IMR-90 (cell line): ENCODE data around the gene ZNF541. TPM values are rescaled to one million over a fixed set of nuclear protein-coding genes. Genes with fewer than 3 reads are reported as not detected.

Experiments used
- ATAC-seq: fragments of 200-7000 bp; cut with Tn5 transposase; 2 replicates; pipeline ENCODE4 v1.9.1; 2020; ENCODE audit warnings: low read depth, mild to moderate bottlenecking, moderate library complexity
- BruUV-seq: library from RNA; stranded (reverse); fragments of 400-500 nt; replicated peaks from 2 replicates; lab custom pipeline; 2021; lab: Mats Ljungman, UMichigan
- CTCF ChIA-PET: fragments of 300-600 bp; formaldehyde crosslinking; extraction: SDS; loops from one replicate; lab custom pipeline; 2021; ENCODE audit warnings: antibody characterized with exemption; lab: Yijun Ruan, JAX
- POLR2A ChIA-PET: fragments of 300-600 bp; sonication (Branson Sonifier 250); formaldehyde crosslinking; loops from one replicate; lab custom pipeline; 2022; ENCODE audit warnings: antibody characterized with exemption; ENCODE audit not compliant: unreplicated experiment; lab: Charles Lee
- DNase-seq: peaks from one replicate; pipeline ENCODE4 v3.0.0; 2013
- H2AFZ ChIP-seq: replicated peaks from 2 replicates; pipeline ENCODE3; 2013; ENCODE audit warnings: low read length, mild to moderate bottlenecking; ENCODE audit not compliant: poor library complexity
- H2AK5ac ChIP-seq: 2 replicates; pipeline ENCODE4 v1.6.1; 2013; ENCODE audit warnings: low read depth, low read length, inconsistent platforms
- H2AK9ac ChIP-seq: replicated peaks from 2 replicates; pipeline ENCODE3; 2013; ENCODE audit warnings: mild to moderate bottlenecking, low read depth, low read length, moderate library complexity; ENCODE audit not compliant: poor library complexity
- H2BK120ac ChIP-seq: 2 replicates; pipeline ENCODE4 v1.6.1; 2013; ENCODE audit warnings: low read depth, low read length, inconsistent platforms
- H2BK15ac ChIP-seq: 3 replicates; pipeline ENCODE4 v1.6.1; 2013; ENCODE audit warnings: low read depth, low read length, inconsistent platforms
- H2BK20ac ChIP-seq: 2 replicates; pipeline ENCODE4 v1.6.1; 2013; ENCODE audit warnings: low read depth, mild to moderate bottlenecking, inconsistent platforms, low read length, moderate library complexity
- H2BK5ac ChIP-seq: 2 replicates; pipeline ENCODE4 v1.6.1; 2013; ENCODE audit warnings: mild to moderate bottlenecking, low read depth, low read length, inconsistent platforms; ENCODE audit not compliant: poor library complexity, severe bottlenecking
- H3K14ac ChIP-seq: replicated peaks from 2 replicates; pipeline ENCODE4 v1.6.1; 2013; ENCODE audit warnings: low read depth, low read length, inconsistent platforms
- H3K18ac ChIP-seq: 2 replicates; pipeline ENCODE4 v1.6.1; 2013; ENCODE audit warnings: low read depth, low read length, control low read depth
- H3K23ac ChIP-seq: 2 replicates; pipeline ENCODE4 v1.6.1; 2013; ENCODE audit warnings: low read depth, low read length, inconsistent platforms
- H3K27ac ChIP-seq: 2 replicates; pipeline ENCODE4 v1.5.1; 2013; ENCODE audit warnings: mild to moderate bottlenecking, control low read depth, low read length; ENCODE audit not compliant: insufficient read depth
- H3K27me3 ChIP-seq: 2 replicates; pipeline ENCODE4 v1.6.1; 2013; ENCODE audit warnings: low read length; ENCODE audit not compliant: control insufficient read depth, insufficient read depth
- H3K36me3 ChIP-seq: 2 replicates; pipeline ENCODE4 v1.6.1; 2013; ENCODE audit warnings: low read length, mixed read lengths; ENCODE audit not compliant: control insufficient read depth, insufficient read depth
- H3K4ac ChIP-seq: 2 replicates; pipeline ENCODE4 v1.6.1; 2013; ENCODE audit warnings: low read depth, low read length, inconsistent platforms
- H3K4me1 ChIP-seq: 2 replicates; pipeline ENCODE4 v1.6.1; 2013; ENCODE audit warnings: low read length, mixed read lengths; ENCODE audit not compliant: control insufficient read depth, insufficient read depth
- H3K4me2 ChIP-seq: 2 replicates; pipeline ENCODE4 v1.6.1; 2013; ENCODE audit warnings: low read depth, mild to moderate bottlenecking, control low read depth, low read length, moderate library complexity
- H3K4me3 ChIP-seq: 2 replicates; pipeline ENCODE4 v1.5.1; 2013; ENCODE audit warnings: low read depth, mild to moderate bottlenecking, control low read depth, low read length, moderate library complexity; ENCODE audit not compliant: insufficient read depth
- H3K56ac ChIP-seq: 2 replicates; pipeline ENCODE4 v1.6.1; 2013; ENCODE audit warnings: low read length, inconsistent platforms; ENCODE audit not compliant: insufficient read depth; ENCODE audit errors: extremely low read depth
- H3K79me1 ChIP-seq, 2 experiments: 2 replicates each; pipeline ENCODE4 v1.6.1; 2013; ENCODE audit warnings: low read length in 2 of 2, inconsistent platforms in 1 of 2, low read depth in 1 of 2
- H3K9ac ChIP-seq: 2 replicates; pipeline ENCODE4 v1.6.1; 2013; ENCODE audit warnings: low read depth, low read length, control low read depth
- H3K9me1 ChIP-seq: 2 replicates; pipeline ENCODE4 v1.6.1; 2013; ENCODE audit warnings: low read length, inconsistent platforms; ENCODE audit not compliant: insufficient read depth
- H3K9me3 ChIP-seq: 2 replicates; pipeline ENCODE4 v1.6.1; 2013; ENCODE audit warnings: low read length; ENCODE audit not compliant: control insufficient read depth, insufficient read depth
- H4K20me1 ChIP-seq: 2 replicates; pipeline ENCODE4 v1.6.1; 2013; ENCODE audit warnings: low read length, inconsistent platforms; ENCODE audit not compliant: insufficient read depth
- H4K5ac ChIP-seq: 2 replicates; pipeline ENCODE4 v1.6.1; 2013; ENCODE audit warnings: mild to moderate bottlenecking, low read depth, low read length, control low read depth
- H4K8ac ChIP-seq, 2 experiments: 2 replicates each; pipeline ENCODE4 v1.6.1; 2013; ENCODE audit warnings: low read depth in 2 of 2, low read length in 2 of 2, control low read depth in 1 of 2, inconsistent platforms in 1 of 2
- H4K91ac ChIP-seq: 2 replicates; pipeline ENCODE4 v1.6.1; 2013; ENCODE audit warnings: low read depth, low read length, inconsistent platforms; ENCODE audit not compliant: insufficient read depth
- BHLHE40 ChIP-seq: fragments of 150-350 bp; IDR thresholded peaks from 2 replicates; pipeline ENCODE4 v1.6.1; 2016; ENCODE audit warnings: mild to moderate bottlenecking, low read depth, low read length
- CEBPB ChIP-seq: IDR thresholded peaks from 2 replicates; pipeline ENCODE4 v1.6.1; 2012; ENCODE audit warnings: low read depth, low read length, improper control_type of control experiment
- CHD1 ChIP-seq: IDR thresholded peaks from 2 replicates; pipeline ENCODE4 v1.6.1; 2012; ENCODE audit warnings: low read depth, low read length, improper control_type of control experiment
- MAFK ChIP-seq: IDR thresholded peaks from 2 replicates; pipeline ENCODE4 v1.6.1; 2012; ENCODE audit warnings: low read depth, low read length, improper control_type of control experiment
- MAZ ChIP-seq: IDR thresholded peaks from 2 replicates; pipeline ENCODE4 v1.6.1; 2012; ENCODE audit warnings: low read depth, mild to moderate bottlenecking, low read length, improper control_type of control experiment, moderate library complexity, borderline replicate concordance
- MXI1 ChIP-seq: IDR thresholded peaks from 2 replicates; pipeline ENCODE4 v1.6.1; 2012; ENCODE audit warnings: low read depth, mild to moderate bottlenecking, low read length, moderate library complexity, borderline replicate concordance
- POLR2A ChIP-seq: IDR thresholded peaks from 2 replicates; pipeline ENCODE4 v1.6.1; 2012; ENCODE audit warnings: mild to moderate bottlenecking, low read depth, low read length
- RCOR1 ChIP-seq: IDR thresholded peaks from 2 replicates; pipeline ENCODE4 v1.6.1; 2012; ENCODE audit warnings: mild to moderate bottlenecking, low read length, improper control_type of control experiment; ENCODE audit not compliant: insufficient replicate concordance
- WGBS, 2 experiments: methylation state at CpG; one replicate each; pipeline versions ENCODE4 v1.1.5 to v1.1.7; 2013; ENCODE audit warnings: missing lambda C conversion rate in 2 of 2; ENCODE audit not compliant: insufficient read length in 1 of 2; ENCODE audit errors: extremely low coverage in 2 of 2; 5-methylcytosine and 5-hydroxymethylcytosine counted together
- dilution Hi-C: fragments of 300-500 bp; cut with HindIII; formaldehyde crosslinking; loops from one replicate; pipeline ENCODE4 v1.14.3; 2018; ENCODE audit warnings: low sequenced_read_pairs; ENCODE audit not compliant: unreplicated experiment
- in situ Hi-C: fragments of 300-500 bp; cut with MboI; formaldehyde crosslinking; loops from 3 replicates; pipeline ENCODE4 v1.14.3; 2019; ENCODE audit warnings: low sequenced_read_pairs, inconsistent platforms, mixed read lengths
- intact Hi-C: fragments of 100-400 bp; cut with micrococcal nuclease; formaldehyde crosslinking; loops from 2 replicates; pipeline ENCODE4 v1.10.0; 2022
- polyA plus RNA-seq, 3 experiments: library from polyadenylated mRNA; depleted of rRNA; stranded (reverse); fragments of >200 nt; gene quantifications; 2 replicates each; pipeline ENCODE4 v1.2.3, GENCODE V29; 2012; ENCODE audit warnings: low replicate concordance in 1 of 3
- total RNA-seq: library from RNA; depleted of rRNA; stranded (reverse); fragments of >200 nt; gene quantifications from 2 replicates; pipeline ENCODE4 v1.2.3, GENCODE V29; 2012
- TF ChIP-seq, protein P1 (sequence below): fragments of 150-350 bp; IDR thresholded peaks from 2 replicates; pipeline ENCODE4 v1.6.1; 2017; ENCODE audit warnings: mild to moderate bottlenecking, antibody characterized with exemption, low read length, low read depth
- TF ChIP-seq, protein P2 (sequence below): conservative IDR thresholded peaks from 2 replicates; pipeline ENCODE4 v1.5.1; 2012; ENCODE audit warnings: mild to moderate bottlenecking, low read depth, low read length, improper control_type of control experiment

ZNF541 gene
- total and polyA plus RNA-seq, 2 of the 4 experiments (the other 2 are of a cell fraction), result not detected

DNA sequence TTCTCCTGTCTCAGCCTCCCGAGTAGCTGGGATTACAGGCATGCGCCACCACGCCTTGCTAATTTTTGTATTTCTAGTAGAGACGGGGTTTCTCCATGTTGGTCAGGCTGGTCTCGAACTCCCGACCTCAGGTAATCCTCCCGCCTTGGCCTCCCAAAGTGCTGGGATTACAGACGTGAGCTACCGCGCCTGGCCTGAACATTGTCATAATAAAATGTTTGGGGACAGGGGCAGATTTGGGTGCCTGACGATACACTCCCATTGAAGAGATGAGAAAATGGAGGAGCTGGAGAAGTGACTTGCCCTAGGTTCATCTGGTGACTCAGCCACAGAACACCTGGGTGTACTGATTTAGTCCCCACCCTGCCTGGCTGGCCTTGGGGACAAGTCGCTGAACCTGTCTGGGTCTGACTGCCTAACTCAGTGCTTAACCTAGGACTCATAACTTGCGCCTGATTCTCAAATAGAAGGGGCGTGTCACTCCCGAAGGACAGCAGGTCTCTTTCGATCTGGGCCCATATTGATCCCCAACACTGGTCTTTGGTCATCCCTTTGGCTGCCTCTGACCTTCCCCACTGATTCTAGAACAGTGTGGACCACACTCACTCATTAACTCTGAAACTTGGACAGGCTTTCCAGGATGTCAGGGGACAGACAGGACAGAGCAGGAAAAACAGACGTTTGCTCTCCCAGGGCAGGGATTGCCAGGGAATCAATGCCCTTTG, 28.4 kb upstream of the ZNF541 start (continued):
- TF ChIP-seq BHLHE40, result no peak

DNA sequence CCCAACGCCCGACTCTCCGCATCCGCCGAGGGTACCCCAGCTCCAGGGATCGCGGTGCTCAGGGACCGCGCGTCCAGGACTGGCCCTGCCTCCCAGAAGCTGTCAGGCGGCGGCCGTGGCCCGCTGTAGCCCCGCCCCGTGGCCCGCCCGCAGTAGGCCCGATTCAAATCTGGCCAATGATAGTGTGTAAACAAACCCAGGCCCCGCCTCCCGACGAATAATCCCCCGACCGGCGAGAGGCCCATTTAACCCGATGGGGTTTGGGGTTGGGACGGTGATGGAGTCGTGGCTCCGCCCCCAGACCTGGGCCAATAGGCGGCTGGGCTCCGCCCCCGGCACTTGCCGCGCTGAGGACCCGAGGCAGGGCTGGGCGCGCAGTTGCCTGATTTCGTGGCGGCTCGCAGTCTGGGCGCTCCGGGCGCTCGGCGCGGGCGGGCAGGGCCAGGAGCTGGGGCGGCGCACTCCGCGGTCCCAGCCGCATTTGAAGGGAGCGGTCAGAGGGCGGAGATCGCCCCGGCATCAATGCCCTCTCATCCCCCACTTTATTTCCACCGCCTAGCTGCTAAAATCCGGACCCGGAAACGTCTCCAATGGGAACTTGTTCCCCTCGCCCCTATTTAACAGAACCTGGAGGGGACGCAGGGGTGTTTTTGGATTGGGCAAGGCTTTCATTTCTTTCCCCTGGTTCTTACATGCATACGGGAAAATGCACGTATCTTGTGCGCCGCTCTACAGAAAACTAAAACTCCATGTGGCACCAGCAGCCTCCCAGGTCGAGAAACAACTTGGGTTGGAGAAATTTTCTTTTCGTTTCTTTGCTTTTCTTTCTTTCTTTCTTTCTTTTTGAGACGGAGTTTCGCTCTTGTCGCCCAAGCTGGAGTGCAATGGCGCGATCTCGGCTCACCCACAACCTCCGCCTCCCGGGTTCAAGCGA, 27.6 kb upstream of the ZNF541 start:
- Histone ChIP-seq H4K20me1 (no peaks in the 10 kb centered on the region), H3K27ac (peak overlapping the region; percentile 83), H3K14ac (peak overlapping the region; percentile 84), H3K4me3 (peak overlapping the region; percentile 59), H2AK9ac (peak overlapping the region; percentile 86), H3K36me3 (no peaks in the 10 kb centered on the region), H4K5ac (peak overlapping the region; percentile 39), H3K4ac (peak overlapping the region; percentile 92), H2BK120ac (peak overlapping the region; percentile 47), H2AK5ac (peak overlapping the region; percentile 89), H2AFZ (peak overlapping the region; percentile 87), H3K4me2 (peak overlapping the region; percentile 78), H4K91ac (peak overlapping the region; percentile 86), H3K27me3 (no peaks in the 10 kb centered on the region), H4K8ac (peak overlapping the region; percentile 86 to 94), H2BK5ac (peak overlapping the region; percentile 77), H3K23ac (peak overlapping the region; percentile 94), H3K18ac (peak overlapping the region; percentile 55; the same call in 1 of the 2 replicates), H3K9me3 (no peaks in the 10 kb centered on the region), H2BK20ac (peak overlapping the region; percentile 21; the same call in 1 of the 2 replicates), H3K9me1 (peaks cover 8% of the 10 kb centered on the region; the same call in 1 of the 2 replicates), H3K9ac (peak overlapping the region; percentile 78), H3K56ac (peak overlapping the region; percentile 90), H3K79me1 (peaks cover 0 to 8% of the 10 kb centered on the region in 2 experiments; a peak in 1 of 4 replicates), H2BK15ac (peak overlapping the region; percentile 91; the same call in 2 of the 3 replicates), H3K4me1 (peaks cover 3% of the 10 kb centered on the region; the same call in 1 of the 2 replicates)
- POLR2A ChIA-PET, result no interaction called here
- no TSS peak for BruUV-seq
- TF ChIP-seq POLR2A (peak; percentile 86), CEBPB (no peak), MAZ (peak; percentile 83; the same call in 1 of the 2 replicates), MAFK (no peak), CHD1 (no peak), BHLHE40 (peak; percentile 10; the same call in 1 of the 2 replicates), RCOR1 (peak; percentile 73), MXI1 (peak; percentile 79)
- TF ChIP-seq, protein P1, sequence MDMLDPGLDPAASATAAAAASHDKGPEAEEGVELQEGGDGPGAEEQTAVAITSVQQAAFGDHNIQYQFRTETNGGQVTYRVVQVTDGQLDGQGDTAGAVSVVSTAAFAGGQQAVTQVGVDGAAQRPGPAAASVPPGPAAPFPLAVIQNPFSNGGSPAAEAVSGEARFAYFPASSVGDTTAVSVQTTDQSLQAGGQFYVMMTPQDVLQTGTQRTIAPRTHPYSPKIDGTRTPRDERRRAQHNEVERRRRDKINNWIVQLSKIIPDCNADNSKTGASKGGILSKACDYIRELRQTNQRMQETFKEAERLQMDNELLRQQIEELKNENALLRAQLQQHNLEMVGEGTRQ, result peak; percentile 23; the same call in 1 of the 2 replicates
- TF ChIP-seq, protein P2, sequence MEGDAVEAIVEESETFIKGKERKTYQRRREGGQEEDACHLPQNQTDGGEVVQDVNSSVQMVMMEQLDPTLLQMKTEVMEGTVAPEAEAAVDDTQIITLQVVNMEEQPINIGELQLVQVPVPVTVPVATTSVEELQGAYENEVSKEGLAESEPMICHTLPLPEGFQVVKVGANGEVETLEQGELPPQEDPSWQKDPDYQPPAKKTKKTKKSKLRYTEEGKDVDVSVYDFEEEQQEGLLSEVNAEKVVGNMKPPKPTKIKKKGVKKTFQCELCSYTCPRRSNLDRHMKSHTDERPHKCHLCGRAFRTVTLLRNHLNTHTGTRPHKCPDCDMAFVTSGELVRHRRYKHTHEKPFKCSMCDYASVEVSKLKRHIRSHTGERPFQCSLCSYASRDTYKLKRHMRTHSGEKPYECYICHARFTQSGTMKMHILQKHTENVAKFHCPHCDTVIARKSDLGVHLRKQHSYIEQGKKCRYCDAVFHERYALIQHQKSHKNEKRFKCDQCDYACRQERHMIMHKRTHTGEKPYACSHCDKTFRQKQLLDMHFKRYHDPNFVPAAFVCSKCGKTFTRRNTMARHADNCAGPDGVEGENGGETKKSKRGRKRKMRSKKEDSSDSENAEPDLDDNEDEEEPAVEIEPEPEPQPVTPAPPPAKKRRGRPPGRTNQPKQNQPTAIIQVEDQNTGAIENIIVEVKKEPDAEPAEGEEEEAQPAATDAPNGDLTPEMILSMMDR, result no peak
- peak; percentile 95 for ATAC-seq
- 4% methylated on average over 42 of the region's 77 CpGs; no CpG with 5 or more reads in 1 of the 2 experiments for WGBS, 2 experiments
- in situ Hi-C loops, result no loop called here
- CTCF ChIA-PET, result interaction anchor here (0.6 to 2.8 kb wide), 2 partner anchors 64 to 85 kb away, joined by 3 to 8 read pairs; partner anchors contain the start of gene NAPA
- intact Hi-C loops, result loop anchor here (1.0 kb wide), 1 partner anchor 85 kb away; the partner anchor contains the start of gene NAPA
- DNase-seq, result peak; percentile 98
- dilution Hi-C loops, result no loop called here
